Epithelial cell of proximal tubule (primary cell): Measurements from ENCODE around the gene LRRC28. TPM values are rescaled to one million over a fixed set of nuclear protein-coding genes. Genes with fewer than 3 reads are reported as not detected.

ENCODE experiments used
- DNase-seq: peaks from one replicate; pipeline ENCODE4 v3.0.0-alpha.2; 2011; ENCODE audit warnings: low read depth
- H3K4me3 ChIP-seq: 2 replicates; pipeline ENCODE4 v1.5.1; 2011; ENCODE audit warnings: low read depth, mild to moderate bottlenecking, low read length
- total RNA-seq: library from RNA; depleted of rRNA; stranded (reverse); fragments of >200 nt; gene quantifications from 2 replicates; pipeline ENCODE4 v1.2.3, GENCODE V29; 2015
- TF ChIP-seq, protein P1 (sequence below): conservative IDR thresholded peaks from 2 replicates; pipeline ENCODE4 v1.5.1; 2012; ENCODE audit warnings: low read depth, mild to moderate bottlenecking, low read length

Gene LRRC28
- total RNA-seq, 1 donor from 2014 or later: 15.0 TPM

DNA sequence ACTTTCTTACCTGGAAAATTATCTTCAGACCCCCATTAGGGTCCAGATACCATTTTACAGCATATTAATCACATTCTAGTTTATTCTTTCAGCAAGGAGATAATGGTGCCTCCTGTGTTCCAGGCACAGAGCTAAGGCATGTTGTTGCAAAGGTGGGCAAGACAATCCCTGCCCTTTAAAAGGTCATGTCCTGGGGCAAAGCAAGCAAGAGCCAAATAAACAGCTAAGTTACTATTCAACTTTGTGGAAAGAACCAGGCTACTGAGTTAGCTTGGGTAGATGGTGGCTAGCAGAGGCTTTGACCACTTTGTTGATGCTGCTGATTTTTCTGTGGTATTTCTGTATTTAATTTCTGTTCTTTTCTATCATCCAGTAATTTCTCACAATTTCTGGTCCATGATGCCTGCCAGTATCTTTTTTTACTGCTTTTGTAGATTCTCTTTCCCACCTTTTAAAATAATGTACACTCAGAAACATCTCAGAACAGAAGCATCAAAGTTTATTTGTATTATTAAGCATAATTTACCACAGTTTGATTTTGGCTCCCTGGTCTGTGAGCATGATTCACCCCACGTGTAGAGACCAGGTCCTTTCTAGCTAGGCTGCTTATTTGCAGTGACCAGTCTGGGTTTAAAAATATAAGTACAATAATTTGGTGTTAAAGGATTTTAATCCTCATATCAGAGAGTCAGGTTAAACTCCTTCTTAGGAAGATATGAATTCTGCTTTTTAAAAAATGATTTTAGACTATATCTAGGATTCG is 71.5 kb downstream of the LRRC28 start:
- no peak overlapping the region for H3K4me3 ChIP-seq
- DNase-seq: no peak

DNA sequence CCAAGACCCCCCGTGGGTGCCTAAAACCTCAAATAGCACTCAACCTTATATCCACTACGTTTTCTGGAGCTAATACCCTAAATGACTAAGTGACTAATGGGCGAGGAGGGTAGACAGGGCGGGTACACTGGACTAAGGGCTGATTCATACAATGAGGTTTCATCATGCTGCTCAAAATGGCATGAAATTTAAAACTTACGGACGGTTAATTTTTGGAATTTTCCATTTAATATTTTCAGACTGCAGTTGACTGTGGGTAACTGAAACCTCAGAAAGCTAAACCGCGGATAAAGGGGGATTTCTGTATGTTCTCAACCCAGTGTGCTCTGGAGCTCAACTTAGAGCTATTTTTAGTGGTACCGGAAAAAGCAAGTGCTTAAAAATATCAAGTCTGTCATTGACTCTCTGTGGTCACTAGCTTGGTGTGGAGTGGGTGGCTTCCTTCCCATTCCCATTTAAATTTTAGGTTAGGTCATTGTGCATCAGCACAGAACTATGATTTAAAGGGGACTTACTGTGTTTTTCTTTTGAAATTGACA is 72.9 kb downstream of the LRRC28 start:
- H3K4me3 ChIP-seq: peak overlapping the region; percentile 31
- TF ChIP-seq, protein P1, sequence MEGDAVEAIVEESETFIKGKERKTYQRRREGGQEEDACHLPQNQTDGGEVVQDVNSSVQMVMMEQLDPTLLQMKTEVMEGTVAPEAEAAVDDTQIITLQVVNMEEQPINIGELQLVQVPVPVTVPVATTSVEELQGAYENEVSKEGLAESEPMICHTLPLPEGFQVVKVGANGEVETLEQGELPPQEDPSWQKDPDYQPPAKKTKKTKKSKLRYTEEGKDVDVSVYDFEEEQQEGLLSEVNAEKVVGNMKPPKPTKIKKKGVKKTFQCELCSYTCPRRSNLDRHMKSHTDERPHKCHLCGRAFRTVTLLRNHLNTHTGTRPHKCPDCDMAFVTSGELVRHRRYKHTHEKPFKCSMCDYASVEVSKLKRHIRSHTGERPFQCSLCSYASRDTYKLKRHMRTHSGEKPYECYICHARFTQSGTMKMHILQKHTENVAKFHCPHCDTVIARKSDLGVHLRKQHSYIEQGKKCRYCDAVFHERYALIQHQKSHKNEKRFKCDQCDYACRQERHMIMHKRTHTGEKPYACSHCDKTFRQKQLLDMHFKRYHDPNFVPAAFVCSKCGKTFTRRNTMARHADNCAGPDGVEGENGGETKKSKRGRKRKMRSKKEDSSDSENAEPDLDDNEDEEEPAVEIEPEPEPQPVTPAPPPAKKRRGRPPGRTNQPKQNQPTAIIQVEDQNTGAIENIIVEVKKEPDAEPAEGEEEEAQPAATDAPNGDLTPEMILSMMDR: no peak
- DNase-seq: peak; percentile 89

More for the DNA sequence above, 71.5 kb downstream of the LRRC28 start:
- TF ChIP-seq, protein P1: no peak

GRCh38 chr15:99324700-99325099 is 73.4 kb downstream of the LRRC28 start:
- TF ChIP-seq, protein P1: no peak
- no peak overlapping the region for H3K4me3 ChIP-seq
- no peak for DNase-seq

GRCh38 chr15:99326235-99326634 is 75.0 kb downstream of the LRRC28 start:
- TF ChIP-seq, protein P1: no peak
- peak; percentile 52 for DNase-seq
- H3K4me3 ChIP-seq: no peak overlapping the region

DNA sequence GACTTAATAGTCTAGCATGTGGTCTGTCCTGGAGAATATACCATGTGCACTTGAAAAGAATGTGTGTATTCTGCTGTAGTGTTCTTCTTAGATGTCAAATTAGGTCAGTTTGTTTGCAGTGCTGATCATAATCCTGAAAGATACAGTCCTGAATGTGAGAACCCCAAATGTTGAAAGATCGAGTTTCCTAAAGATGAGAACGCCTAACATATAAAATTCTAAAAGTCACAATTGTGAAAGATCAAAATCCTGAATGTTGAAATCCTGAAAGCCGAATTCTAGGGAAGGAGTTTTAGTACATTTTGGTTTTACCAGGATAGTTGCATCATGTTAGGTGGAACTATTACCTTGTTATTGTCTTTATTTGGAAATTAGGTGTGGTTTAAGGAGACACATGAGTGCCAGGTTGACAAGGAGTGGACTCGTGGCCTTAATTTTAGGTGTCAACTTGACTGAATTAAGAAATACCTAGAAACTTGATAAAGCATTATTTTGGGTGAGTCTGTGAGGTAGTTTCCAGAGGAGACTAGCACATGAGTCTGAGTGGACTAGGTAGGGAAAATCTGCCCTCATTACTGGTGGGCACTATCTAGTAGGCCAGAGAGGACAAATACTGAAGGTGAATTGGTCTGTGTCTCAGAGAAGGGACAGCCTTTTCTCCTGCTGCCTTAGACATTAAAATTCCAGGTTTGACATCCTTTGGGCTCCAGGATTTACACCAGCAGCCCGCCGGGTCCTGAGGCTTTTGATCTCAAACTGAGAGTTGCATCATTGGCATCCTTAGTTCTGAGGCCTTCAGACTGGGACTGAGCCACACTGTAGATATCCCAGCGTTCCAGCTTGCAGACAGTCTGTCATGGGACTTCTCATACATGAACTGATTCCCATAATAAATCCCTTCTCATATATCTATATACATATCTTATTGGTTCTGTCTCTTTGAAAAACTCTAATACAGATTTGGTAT is 77.1 kb downstream of the LRRC28 start:
- DNase-seq: no peak
- H3K4me3 ChIP-seq: no peak overlapping the region
- TF ChIP-seq, protein P1: no peak

DNA sequence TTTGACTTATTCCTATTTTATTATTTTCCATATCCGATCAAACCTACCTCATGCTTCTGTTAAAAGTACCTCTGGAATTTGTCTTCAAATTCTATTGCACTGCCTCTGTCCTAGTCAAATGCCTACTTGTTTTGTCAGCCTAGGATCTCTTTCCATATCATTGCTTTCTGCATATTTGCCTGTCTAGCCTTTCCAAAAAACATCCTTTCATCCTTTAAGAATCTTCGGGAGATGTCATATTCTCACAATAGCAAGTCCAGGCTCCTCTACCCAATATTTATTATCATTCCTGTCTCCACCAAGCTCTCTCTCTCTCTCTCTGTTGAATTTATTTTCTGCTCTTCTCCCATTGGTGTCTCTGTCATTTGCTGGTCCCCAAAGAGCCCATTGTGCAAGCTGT is 80.1 kb downstream of the LRRC28 start:
- no peak for DNase-seq
- TF ChIP-seq, protein P1: no peak
- H3K4me3 ChIP-seq: no peak overlapping the region
